Forelimb muscle (tissue), 1 donor: ENCODE results near the gene VPS33B. TPM values are rescaled to one million over a fixed set of nuclear protein-coding genes. Genes with fewer than 3 reads are reported as not detected.

Experiments used
- DNase-seq: peaks from one replicate; pipeline ENCODE4 v3.0.0-alpha.2; 2013; ENCODE audit warnings: low read depth
- polyA plus RNA-seq: library from polyadenylated mRNA; unstranded; fragments of 120-200 nt; gene quantifications from one replicate; pipeline ENCODE4 v1.2.1, GENCODE V29; 2013; ENCODE audit not compliant: insufficient read length

Gene VPS33B
- polyA plus RNA-seq, 1 donor = 10.9 TPM

DNA sequence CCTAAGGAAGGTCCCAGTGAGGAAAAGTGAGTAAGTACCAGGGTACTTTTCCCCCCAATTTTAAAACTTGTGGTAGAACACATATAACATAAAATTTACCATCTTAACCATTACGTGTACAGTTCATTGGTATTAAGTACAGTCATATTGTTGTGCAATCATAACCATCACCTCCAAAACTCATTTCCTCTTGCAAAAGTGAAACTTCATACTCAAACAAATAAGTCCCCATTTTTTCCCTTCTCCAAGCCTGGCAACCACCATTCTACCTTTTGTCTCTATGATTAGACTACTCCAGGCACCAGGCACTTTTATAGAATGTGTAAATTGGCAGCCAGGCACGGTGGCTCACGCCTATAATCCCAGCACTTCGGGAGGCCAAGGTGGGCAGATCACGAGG, 40.3 kb downstream of the VPS33B start:
- no peak for DNase-seq

DNA sequence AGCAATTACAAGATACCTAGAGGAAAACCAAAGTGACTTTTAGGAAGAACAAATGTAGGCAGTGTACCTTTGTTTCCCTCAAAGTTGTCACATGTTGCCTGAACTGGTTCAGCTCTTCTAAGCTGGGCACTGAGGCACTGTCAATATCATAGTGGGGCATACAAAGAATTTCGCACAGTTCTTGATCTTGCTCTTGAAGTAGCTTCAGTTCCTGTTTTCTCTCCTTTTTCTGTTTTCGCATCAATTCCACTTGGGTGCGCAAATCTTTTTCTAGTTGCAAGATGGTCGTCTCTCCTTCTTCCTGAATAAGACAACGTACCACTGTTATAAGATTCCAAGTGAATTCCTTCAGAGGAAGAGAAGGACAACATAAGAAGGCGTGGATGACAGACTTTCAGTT, 40.7 kb downstream of the VPS33B start:
- no peak for DNase-seq

DNA sequence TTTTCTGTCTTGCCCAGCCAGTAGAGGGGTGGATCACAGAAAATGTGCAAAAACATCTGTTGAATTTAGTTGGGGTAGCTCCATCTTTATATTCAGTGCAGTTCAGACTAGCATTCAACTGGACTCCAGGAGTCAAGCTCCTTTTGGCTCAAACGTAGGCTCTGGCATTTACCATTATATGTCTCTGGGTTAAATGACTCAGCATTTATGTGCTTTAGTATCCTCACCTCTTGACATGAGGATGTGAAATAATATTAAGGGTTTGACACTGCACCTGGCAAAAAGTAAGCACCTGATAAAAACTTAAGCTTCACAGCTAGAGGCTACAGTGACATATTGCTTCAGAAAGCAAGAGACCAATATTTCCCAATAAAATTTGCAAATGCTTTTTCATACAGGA, 42.8 kb downstream of the VPS33B start:
- no peak for DNase-seq

DNA sequence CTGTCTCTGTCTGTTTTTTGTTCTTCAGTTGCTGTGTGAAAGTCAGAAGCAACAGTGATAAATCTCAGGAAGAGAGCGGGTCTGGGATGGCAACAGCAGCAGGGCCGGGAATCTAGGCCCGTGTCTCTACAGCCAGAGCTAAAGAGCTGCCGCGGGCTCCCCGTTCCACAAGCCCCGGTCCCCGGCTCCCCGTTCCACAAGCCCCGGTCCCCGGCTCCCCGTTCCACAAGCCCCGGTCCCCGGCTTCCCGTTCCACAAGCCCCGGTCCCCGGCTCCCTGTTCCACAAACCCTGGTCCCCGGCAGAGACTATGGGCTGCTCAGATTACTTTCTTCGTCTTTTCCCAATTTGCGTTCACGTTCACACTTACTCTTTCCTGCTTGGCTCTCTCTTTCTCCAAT, 48.2 kb downstream of the VPS33B start:
- DNase-seq = no peak

DNA sequence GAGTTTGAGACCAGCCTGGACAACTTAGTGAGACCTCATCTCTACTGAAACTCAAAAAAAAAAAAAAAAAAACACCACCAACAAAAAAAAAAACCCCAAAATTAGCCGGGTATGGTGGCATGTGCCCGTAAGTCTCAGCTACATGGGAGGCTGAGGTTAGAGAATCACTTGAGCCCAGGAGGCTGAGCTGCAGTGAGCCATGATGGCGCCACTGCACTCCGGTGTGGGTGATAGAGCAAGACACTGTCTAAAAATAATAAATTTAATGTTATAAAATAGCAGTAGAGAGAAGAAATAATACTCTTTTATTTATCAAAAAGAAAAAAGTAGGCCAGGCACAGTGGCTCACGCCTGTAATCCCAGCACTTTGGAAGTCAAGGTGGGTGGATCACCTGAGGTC, 50.3 kb downstream of the VPS33B start:
- DNase-seq = no peak

DNA sequence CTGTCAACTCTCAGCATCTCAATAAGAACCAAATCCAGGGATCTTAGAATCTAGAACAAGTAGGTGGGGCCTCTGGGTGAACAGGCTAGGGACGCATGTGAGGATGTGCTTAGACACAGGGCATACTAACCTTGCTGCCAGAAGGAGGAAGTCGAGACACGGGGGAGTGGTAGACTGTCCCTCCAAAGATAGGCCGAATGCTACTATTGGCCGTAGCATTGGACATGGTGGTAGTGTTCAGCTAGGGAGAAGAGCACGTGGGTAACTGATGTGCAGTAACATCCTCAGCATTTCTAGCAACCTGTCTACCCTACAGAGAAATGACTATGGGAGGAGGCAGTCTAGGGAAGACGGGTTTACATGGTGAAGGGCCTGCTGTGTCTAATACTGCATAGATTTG, 52.1 kb downstream of the VPS33B start:
- no peak for DNase-seq

DNA sequence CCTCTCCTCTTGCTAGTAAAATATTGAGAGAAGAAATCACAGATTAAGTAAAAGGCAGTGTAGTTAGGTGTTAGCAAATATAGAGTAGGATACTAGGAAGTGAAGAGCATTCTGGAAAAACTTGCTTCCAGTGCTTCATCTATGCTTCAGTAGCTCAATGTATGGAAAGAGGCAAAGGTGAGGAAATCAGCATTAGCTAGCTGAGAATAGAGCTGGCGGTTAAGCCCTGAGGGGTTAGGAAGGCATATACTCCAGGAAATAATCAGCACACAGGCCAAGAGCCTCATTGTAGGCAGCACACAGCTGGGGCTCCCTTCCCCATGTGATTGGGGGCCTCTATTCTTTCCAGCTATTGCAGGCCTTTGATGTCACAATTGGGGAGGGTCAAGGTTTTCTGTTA, 54.0 kb downstream of the VPS33B start:
- DNase-seq = no peak

DNA sequence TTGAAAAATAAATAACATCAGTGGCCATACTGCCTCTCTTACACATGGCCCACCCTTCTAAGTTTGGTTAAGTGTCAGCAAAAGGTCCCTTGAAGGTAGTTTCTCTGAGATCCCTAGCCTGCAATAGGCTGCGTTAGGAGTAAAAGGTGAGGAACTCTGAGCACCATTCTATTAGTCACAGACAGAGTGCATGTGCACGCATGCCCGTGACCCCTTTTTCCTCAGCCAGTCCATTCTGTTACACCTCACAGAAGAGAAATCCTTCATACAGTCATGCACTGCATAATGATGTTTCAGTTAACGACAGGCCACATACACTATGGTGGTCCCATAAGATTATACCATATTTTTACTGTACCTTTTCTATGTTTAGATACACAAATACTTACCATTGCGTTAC, 55.2 kb downstream of the VPS33B start:
- DNase-seq = no peak

DNA sequence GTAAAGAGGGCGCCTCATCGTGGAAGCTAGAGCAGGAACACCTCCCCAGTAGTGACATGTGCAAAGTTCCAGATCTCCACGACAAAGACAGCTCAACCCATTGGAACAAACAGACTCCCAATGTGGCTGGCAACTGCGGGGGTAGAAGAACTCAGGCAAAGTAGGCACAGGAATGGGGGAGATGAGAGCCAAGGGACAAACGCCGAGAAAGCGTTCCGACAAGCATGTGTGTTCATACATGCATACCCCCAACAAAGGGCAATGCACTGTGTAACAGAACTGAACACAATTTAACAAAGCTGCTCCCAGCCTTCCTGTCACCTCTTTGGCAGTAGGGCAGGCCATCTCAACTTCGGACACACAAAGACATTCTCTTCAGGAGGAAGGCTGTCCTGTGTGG, 56.1 kb downstream of the VPS33B start:
- DNase-seq = no peak

DNA sequence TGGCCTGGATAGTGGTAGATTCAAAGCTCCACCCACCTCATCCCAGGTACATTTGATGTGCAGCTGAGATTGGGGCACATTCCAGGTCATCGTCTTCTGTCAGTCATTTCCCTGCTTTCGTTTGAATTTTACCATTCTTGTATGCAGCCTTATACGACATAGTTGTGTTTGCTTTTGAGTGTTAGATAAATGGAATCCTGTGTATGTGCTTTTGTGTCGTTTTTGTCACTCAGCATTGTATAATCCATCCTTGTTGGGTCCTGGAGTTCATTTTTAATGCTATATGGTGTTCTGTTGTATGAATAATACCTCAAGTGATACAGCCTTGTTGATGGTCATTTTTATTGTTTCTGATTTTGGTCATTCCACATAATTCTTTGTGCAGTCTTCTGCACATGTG, 60.4 kb downstream of the VPS33B start:
- DNase-seq = no peak

DNA sequence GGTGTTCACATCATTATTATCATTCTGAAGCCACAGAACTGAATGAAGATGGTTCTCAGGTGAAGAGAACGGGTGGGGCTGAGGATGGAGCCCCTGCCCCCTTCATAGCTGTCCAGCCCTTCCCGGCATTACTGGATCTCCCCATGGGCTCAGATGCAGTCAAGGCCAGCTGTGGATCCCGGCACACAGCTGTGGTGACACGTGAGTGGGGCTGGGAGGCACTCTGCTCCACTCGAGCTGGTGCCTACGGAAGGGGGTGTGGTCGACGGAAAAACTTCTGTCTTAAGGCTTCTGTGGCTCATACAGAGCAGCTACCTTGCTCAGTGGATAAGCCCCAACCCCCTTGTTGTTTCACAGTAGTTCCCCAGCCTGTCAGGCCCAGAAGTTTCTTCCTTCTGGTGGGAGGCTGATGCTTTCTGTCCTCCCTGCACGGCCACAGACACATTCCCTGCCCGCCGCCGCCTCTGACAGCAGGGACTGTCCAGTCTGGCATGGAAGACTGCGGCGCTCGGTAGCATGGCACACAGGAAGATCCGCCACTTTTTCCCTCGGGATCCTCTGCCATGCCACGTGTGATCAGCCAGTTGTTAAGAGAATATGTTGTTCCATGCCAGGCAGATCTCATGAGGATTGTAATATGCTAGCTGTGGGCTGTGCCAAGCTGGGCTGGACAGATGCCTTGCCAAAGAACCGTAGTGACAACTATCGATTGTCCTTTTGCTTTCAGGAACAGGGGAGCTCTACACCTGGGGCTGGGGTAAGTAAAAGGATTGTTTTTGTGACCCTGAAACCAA, 61.9 kb downstream of the VPS33B start:
- no peak for DNase-seq

DNA sequence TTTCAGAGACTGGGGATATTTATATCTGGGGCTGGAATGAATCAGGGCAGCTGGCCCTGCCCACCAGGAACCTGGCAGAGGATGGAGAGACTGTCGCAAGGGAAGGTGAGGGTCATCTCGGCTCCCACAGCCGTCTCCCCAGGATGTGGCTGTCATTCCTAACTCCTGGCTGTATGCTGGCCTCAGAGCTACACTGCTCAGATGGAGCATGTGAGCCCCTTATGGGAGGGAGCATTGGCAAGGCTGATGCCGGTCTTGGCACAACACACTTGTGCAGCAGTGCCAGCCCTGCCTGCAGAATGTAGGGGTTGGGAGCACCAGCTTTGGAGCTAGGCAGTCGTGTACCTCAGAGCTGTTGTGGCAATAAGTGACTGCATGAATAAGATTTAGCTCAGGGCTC, 62.5 kb downstream of the VPS33B start:
- no peak for DNase-seq

DNA sequence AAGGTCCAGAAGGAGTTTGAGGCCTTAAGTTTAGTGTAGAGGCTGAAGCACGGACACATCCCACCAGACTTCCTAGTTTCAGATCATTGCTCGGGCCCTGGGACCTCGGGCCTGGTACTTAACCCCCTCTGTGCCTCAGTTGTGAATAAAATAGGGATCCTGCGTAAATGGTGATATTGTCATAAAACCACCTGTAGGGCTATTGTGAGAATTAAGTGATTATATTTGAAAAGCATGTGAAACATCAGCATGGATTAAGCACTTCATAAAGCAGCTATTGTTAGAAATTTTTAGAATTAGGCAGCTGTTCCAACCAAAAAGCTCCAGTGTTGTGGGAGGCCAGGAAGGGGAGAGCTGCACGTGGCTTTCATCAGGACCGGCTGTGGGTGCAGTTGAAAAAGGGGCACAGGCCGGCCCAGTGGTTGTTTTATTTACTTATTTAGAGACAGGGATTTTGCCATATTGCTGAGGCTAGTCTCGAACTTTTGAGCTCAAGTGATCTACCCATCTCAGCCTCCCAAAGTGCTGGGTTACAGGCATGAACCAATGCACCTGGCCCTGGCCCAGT, 63.3 kb downstream of the VPS33B start:
- DNase-seq = no peak

DNA sequence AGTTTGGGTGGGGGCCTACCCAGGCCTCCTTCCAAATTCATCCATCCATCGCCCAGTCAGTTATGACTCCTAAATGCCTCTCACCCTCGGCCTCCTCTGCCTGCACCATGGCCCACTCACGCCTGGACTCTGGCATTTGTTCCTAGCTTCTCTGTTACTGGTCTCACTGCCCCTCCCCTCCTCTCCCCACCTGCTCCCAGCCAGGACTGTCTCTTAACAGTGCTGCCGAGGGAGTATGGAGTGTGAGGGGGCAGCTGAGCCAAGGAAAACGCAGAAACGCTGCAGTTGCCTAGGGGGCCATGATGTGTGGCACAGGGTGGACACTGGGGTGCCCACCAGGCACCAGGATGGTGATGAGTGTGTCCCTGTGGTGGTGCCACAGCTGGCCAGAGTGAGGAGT, 64.6 kb downstream of the VPS33B start:
- DNase-seq = no peak

DNA sequence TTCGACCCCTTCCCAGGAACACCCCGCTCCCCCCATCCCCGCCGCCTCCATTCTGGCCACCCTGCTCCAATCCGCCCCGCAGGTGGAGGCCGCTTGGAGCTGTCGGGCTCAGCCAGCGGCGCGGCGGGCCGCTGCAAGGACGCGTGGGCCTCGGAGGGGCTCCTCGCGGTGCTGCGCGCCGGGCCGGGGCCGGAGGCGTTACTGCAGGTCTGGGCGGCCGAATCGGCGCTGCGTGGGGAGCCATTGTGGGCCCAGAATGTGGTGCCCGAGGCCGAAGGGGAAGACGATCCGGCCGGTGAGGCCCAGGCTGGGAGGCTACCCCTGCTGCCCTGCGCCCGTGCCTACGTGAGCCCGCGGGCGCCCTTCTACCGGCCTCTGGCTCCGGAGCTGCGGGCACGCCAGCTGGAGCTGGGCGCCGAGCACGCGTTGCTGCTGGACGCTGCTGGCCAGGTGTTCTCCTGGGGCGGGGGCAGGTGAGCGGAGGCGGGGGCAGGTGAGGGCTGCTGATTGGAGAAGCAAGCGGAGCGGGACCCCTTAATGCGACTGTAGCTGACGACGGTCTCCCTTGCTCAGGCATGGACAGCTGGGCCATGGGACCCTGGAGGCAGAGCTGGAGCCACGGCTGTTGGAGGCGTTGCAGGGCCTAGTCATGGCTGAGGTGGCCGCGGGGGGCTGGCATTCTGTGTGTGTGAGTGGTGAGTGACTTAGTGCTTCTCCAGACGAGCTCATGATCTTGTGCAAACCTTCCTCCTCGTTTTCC, 65.2 kb downstream of the VPS33B start:
- DNase-seq = no peak

DNA sequence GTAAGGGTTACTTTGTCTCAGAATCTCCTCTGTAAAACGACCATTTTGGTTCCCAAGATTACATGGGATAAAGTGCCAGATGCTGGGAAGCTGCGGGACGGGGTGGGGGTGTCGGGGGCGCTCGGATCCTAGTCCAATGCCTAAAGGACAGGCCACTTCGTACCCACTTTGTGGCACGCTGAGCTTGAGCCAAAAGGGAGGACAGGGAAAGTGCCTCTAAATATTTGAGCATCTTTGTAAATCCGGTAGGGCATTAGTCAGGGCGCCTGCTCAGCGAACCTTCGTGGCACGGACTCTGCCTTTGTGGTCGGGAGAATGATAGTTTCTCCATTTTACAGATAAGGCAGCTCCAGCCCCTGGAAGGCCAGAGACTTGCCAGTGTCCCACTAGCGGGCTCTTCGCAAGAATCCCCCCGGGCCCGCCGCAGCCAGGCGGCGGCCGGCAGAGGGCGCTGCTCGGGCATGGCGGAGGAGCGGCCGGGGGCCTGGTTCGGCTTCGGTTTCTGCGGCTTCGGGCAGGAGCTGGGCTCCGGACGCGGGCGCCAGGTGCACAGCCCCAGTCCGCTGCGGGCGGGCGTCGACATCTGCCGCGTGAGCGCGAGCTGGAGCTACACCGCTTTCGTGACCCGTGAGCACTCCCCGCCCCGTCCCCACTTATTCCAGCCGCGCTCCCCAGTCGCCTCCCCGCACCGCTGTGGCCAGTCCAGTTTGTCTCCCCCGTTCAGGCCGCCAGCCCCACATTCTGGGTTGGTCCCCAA, 65.9 kb downstream of the VPS33B start:
- DNase-seq = no peak

DNA sequence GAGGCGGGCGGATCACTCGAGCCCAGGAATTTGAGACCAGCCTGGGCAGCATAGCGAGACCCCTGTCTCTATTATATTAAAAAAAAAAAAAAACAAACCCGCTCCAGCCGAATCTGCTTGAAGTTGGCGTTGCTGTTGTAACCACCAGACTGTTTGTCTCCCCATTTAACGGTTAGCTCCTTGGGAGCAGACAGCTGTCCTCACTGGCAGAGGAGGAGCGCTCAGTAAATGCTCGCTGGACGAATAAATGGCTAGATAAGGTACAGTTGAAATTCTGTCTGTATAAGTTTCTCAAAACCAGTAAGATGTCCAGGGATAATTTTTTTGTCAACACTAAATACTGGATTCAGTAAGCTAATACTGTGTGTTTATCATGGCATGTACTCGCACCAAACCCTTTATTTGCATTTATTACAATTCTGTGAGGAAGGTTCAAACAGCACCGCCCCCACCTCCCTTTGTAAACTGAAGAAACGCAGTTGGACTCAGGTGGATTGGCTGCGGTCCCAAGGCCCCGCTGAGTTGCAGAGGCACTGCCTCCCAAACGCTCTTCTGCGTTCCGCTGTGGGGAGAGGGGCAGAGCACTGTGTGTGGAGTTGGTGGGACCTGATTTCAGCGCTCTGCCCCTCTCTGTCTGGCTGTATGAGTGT, 66.6 kb downstream of the VPS33B start:
- no peak for DNase-seq

DNA sequence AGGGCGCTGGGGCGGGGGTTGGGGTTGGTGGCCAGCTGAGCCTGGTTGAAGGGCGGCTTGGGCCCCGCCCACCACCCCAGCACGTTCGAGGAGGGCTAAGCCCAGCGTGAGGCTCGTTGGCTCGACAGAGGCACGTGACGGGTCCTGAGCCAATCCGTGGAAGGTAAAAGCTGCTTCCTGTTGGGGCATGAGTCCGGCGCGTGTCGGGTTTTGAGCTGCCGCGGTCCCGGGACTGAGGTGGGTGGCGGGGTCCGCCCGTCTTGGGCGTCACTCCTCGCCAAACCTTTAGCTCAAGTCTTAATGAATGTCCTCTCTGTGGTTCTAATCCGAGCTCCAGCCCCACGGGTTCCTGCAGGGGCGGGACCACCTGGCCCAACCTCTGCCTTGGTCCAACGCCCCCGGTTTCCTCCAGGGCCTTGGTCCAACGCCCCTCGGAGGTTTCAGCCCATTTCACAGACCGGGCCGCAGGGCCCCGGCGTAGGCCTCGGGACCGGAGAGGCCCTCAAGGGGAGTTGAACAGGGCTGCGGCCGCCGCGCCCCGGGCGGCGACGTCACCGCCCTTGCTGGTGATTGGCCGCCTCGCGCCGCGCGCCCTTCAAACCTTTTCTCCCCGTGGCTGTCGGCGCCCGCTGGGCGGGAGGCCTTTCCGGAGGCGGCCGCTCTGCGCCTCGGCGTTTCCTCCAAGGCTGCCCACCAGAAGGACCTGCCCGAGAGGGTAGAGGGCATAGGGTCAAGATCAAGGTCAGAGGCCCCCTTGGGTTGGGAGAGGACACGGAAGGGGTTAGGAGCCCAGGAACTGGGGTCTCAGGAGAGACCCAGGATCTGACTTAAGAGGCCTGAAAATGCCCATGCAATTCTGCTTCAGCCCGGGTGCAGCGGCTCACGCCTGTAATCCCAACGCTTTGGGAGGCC, 67.4 kb downstream of the VPS33B start, which contains the start of gene RCCD1:
Gene RCCD1 (plus strand): TSS at position 173 of the 912 bp plus-strand sequence. CDS start 1,851 bp downstream, outside the sequence.
- DNase-seq = peak; percentile 92

DNA sequence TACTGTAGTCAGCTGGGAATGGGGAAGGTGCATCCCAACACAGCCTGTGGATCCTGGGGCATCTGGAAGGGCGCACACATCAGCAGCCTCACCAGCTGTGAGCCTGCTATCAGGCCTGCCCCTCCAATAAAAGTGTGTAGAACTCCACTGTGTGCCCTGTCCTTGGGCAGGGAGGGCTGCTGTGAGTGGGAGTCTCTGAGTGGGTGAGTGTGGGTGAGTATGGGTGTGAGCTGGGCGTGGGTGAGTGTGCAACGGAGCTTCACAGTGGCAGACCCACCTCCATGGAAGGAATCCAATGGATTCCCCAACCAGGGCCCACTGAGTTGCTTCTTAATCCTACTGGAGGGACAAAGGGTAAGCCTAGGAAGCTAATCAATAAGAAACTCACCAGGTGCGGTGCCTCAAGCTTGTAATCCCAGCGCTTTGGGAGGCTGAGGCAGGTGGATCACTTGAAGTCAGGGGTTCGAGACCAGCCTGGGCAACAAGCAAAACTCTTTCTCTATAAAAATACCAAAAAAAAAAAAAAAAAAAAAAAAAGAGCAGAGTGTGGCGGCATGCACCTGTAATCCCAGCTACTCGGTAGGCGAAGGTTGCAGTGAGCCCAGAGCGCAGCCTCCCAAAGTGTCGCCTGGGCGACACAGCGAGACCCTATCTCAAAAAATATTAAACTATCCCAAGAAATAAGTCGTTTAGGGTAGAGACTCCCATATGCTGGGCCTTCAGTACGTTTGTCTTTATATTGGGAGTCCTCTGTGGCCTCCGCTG, 68.3 kb downstream of the VPS33B start:
- DNase-seq = no peak
